HepG2 (cell line): ENCODE results near the gene ZNF180. TPM values are rescaled to one million over a fixed set of nuclear protein-coding genes. Genes with fewer than 3 reads are reported as not detected.

Source experiments
- ATAC-seq: fragments of 200-7000 bp; cut with Tn5 transposase; 3 replicates; pipeline ENCODE4 v1.9.1; 2020; ENCODE audit warnings: mild to moderate bottlenecking, moderate library complexity
- BruUV-seq: library from RNA; stranded (reverse); fragments of 400-500 nt; replicated peaks from 2 replicates; lab custom pipeline; 2021; lab: Mats Ljungman, UMichigan
- CTCF ChIA-PET: fragments of 300-600 bp; formaldehyde crosslinking; extraction: SDS; loops from one replicate; lab custom pipeline; 2021; ENCODE audit warnings: low total read pairs, inconsistent platforms, low intra/inter-chr PET ratio; lab: Yijun Ruan, JAX
- POLR2A ChIA-PET: fragments of 350-600 bp; sonication (Branson Sonifier 250); formaldehyde crosslinking; loops from one replicate; lab custom pipeline; 2020; ENCODE audit warnings: antibody characterized with exemption, inconsistent platforms; lab: Yijun Ruan, JAX
- DNase-seq: peaks from one replicate; pipeline ENCODE4 v3.0.0-alpha.2; 2015; ENCODE audit warnings: low spot score
- FAIRE-seq: peaks from 3 replicates; lab custom pipeline; 2011; peaks lifted over from hg19 to GRCh38; lab: Jason Lieb, UNC
- H2AFZ ChIP-seq: one replicate; pipeline ENCODE4 v1.6.1; 2011; ENCODE audit warnings: low read length, inconsistent platforms
- H3K27ac ChIP-seq: fragments of 300-600 bp; 3 replicates; pipeline ENCODE4 v1.8.0; 2011; ENCODE audit warnings: mixed run types, mild to moderate bottlenecking, mixed read lengths, low read length, inconsistent platforms; ENCODE audit not compliant: insufficient read depth; ENCODE audit errors: extremely low read length
- H3K27me3 ChIP-seq, 2 experiments: fragments of 200-600 bp in 1 of 2; 2 replicates in 1 of 2; 3 replicates in 1 of 2; pipeline versions ENCODE4 v1.6.0 to v1.8.0; 2011; ENCODE audit warnings: low read length in 2 of 2, mild to moderate bottlenecking in 2 of 2, moderate library complexity in 2 of 2, inconsistent platforms in 1 of 2; ENCODE audit not compliant: insufficient read depth in 2 of 2, control insufficient read depth in 1 of 2
- H3K36me3 ChIP-seq, 2 experiments: fragments of 200-600 bp in 1 of 2; replicated peaks in 1 of 2; 2 replicates in 1 of 2; 3 replicates in 1 of 2; pipeline versions ENCODE4 v1.5.1 to v1.8.0; 2011; ENCODE audit warnings: low read length in 2 of 2, inconsistent platforms in 1 of 2; ENCODE audit not compliant: insufficient read depth in 2 of 2, control insufficient read depth in 1 of 2
- H3K4me1 ChIP-seq: 2 replicates; pipeline ENCODE4 v1.5.1; 2012; ENCODE audit warnings: low read length, inconsistent platforms; ENCODE audit not compliant: insufficient read depth
- H3K4me2 ChIP-seq: 2 replicates; pipeline ENCODE4 v1.6.0; 2011; ENCODE audit warnings: low read depth, low read length, inconsistent platforms
- H3K4me3 ChIP-seq, 3 experiments: fragments of 200-600 bp in 1 of 3; sonication (generic), shearing (Covaris generic) in 1 of 3; replicated peaks in 1 of 3; 2 replicates each; pipeline ENCODE4 v1.5.1; 2011 to 2016; ENCODE audit warnings: low read length in 3 of 3, inconsistent platforms in 2 of 3, low read depth in 2 of 3, mild to moderate bottlenecking in 2 of 3, control low read depth in 1 of 3, mixed read lengths in 1 of 3; ENCODE audit not compliant: insufficient read depth in 1 of 3
- H3K79me2 ChIP-seq: one replicate; pipeline ENCODE4 v1.6.1; 2011; ENCODE audit warnings: low read length, inconsistent platforms; ENCODE audit not compliant: insufficient read depth
- H3K9ac ChIP-seq: 2 replicates; pipeline ENCODE4 v1.6.0; 2011; ENCODE audit warnings: mild to moderate bottlenecking, low read depth, low read length, inconsistent platforms; ENCODE audit not compliant: insufficient read depth
- H3K9me3 ChIP-seq: 2 replicates; pipeline ENCODE4 v1.5.1; 2012; ENCODE audit warnings: mild to moderate bottlenecking, low read length
- H4K20me1 ChIP-seq: 2 replicates; pipeline ENCODE4 v1.6.0; 2011; ENCODE audit warnings: inconsistent platforms, mild to moderate bottlenecking, low read length, moderate library complexity; ENCODE audit not compliant: insufficient read depth
- ELF1 ChIP-seq: sonication (generic); formaldehyde crosslinking; IDR thresholded peaks from 2 replicates; pipeline ENCODE4 v1.4.0; 2020; ENCODE audit warnings: missing genetic modification reagents
- GPBP1L1 ChIP-seq: sonication (generic); formaldehyde crosslinking; IDR thresholded peaks from 2 replicates; pipeline ENCODE4 v1.5.0; 2020; ENCODE audit warnings: mild to moderate bottlenecking, missing genetic modification reagents
- HBP1 ChIP-seq: IDR thresholded peaks from 2 replicates; pipeline ENCODE4 v1.6.1; 2016; ENCODE audit warnings: low read depth, control low read depth
- HMGA1 ChIP-seq: sonication (generic); formaldehyde crosslinking; conservative IDR thresholded peaks from 2 replicates; pipeline ENCODE4 v1.4.0; 2020; ENCODE audit warnings: missing genetic modification reagents
- MAFG ChIP-seq: sonication (generic); formaldehyde crosslinking; IDR thresholded peaks from 2 replicates; pipeline ENCODE4 v1.5.1; 2020; ENCODE audit warnings: mild to moderate bottlenecking, missing genetic modification reagents
- MZF1 ChIP-seq: sonication (generic); formaldehyde crosslinking; IDR thresholded peaks from 2 replicates; pipeline ENCODE4 v1.8.1; 2023; ENCODE audit warnings: mild to moderate bottlenecking, missing genetic modification reagents, borderline replicate concordance
- NRL ChIP-seq: sonication (generic); formaldehyde crosslinking; IDR thresholded peaks from 2 replicates; pipeline ENCODE4 v1.5.0; 2020; ENCODE audit warnings: missing genetic modification reagents, mild to moderate bottlenecking, moderate library complexity, borderline replicate concordance
- PRDM10 ChIP-seq: sonication (generic); formaldehyde crosslinking; IDR thresholded peaks from 2 replicates; pipeline ENCODE4 v1.4.0; 2020; ENCODE audit warnings: low read depth, missing genetic modification reagents
- SAP130 ChIP-seq: IDR thresholded peaks from 2 replicates; pipeline ENCODE4 v1.6.1; 2016; ENCODE audit warnings: low read depth
- SRF ChIP-seq: IDR thresholded peaks from 2 replicates; pipeline ENCODE4 v1.6.1; 2011; ENCODE audit warnings: mild to moderate bottlenecking, low read depth, low read length, moderate library complexity
- ZNF326 ChIP-seq: sonication (generic); formaldehyde crosslinking; IDR thresholded peaks from 2 replicates; pipeline ENCODE4 v1.4.0; 2020; ENCODE audit warnings: missing genetic modification reagents, borderline replicate concordance
- ZNF329 ChIP-seq: sonication (generic); formaldehyde crosslinking; IDR thresholded peaks from 2 replicates; pipeline ENCODE4 v1.9.0; 2021; ENCODE audit warnings: low read depth, mild to moderate bottlenecking, missing genetic modification reagents
- ZNF451 ChIP-seq: sonication (generic); formaldehyde crosslinking; IDR thresholded peaks from 2 replicates; pipeline ENCODE4 v1.5.0; 2020; ENCODE audit warnings: mild to moderate bottlenecking, missing genetic modification reagents
- ZNF549 ChIP-seq: sonication (generic); formaldehyde crosslinking; IDR thresholded peaks from 2 replicates; pipeline ENCODE4 v1.5.0; 2020; ENCODE audit warnings: missing genetic modification reagents
- ZNF746 ChIP-seq: sonication (generic); formaldehyde crosslinking; IDR thresholded peaks from 2 replicates; pipeline ENCODE4 v1.8.0; 2022; ENCODE audit warnings: mild to moderate bottlenecking, missing genetic modification reagents
- ZNF879 ChIP-seq: sonication (generic); formaldehyde crosslinking; IDR thresholded peaks from 2 replicates; pipeline ENCODE4 v1.8.1; 2023; ENCODE audit warnings: missing genetic modification reagents
- WGBS: methylation state at CpG from one replicate; pipeline ENCODE4 v1.1.6; 2017; ENCODE audit warnings: low lambda C conversion rate; 5-methylcytosine and 5-hydroxymethylcytosine counted together
- in situ Hi-C: cut with HindIII; loops from 2 replicates; pipeline ENCODE4 v1.10.0; 2017; ENCODE audit warnings: low pct_unique_long_range_greater_than_20kb; ENCODE audit not compliant: extremely low pct_ligation_motif_present
- intact Hi-C: fragments of 100-400 bp; cut with micrococcal nuclease; formaldehyde crosslinking; loops from one replicate; pipeline ENCODE4 v1.10.0; 2022; ENCODE audit not compliant: unreplicated experiment
- polyA plus RNA-seq, 8 experiments: library from polyadenylated mRNA; depleted of rRNA in 3 of 8; stranded (reverse) in 7 of 8; unstranded in 1 of 8; fragments of >200 nt; fragmentation: Illumina TruSeq in 4 of 8; extraction: Trizol in 4 of 8; gene quantifications; 2 replicates each; pipeline versions ENCODE4 v1.2.1 to v1.2.3, GENCODE V29; 2011 to 2016; ENCODE audit warnings: low read depth in 4 of 8, missing spikeins in 1 of 8, mixed read lengths in 1 of 8; ENCODE audit not compliant: insufficient read depth in 1 of 8
- total RNA-seq, 5 experiments: library from RNA; depleted of rRNA; stranded (reverse); fragments of >200 nt; fragmentation: Illumina TruSeq; extraction: Trizol; gene quantifications; 2 replicates each; pipeline ENCODE4 v1.2.3, GENCODE V29; 2016; ENCODE audit warnings: low read depth in 1 of 5

The ZNF180 gene
- total and polyA plus RNA-seq, 2 of the 13 experiments (the other 11 are each of a cell fraction or from before 2014, with no cell fraction given), result 0.92 to 9.3 TPM

- POLR2A ChIA-PET, result no interaction called here
- ATAC-seq (no peak), DNase-seq (no peak)
- Histone ChIP-seq H3K4me1 (no peaks in the 10 kb centered on the region), H2AFZ (no peak overlapping the region), H3K79me2 (no peaks in the 10 kb centered on the region), H3K9ac (no peak overlapping the region), H4K20me1 (no peaks in the 10 kb centered on the region), H3K9me3 (peaks cover 63% of the 10 kb centered on the region), H3K27ac (no peak overlapping the region), H3K36me3 (no peaks in the 10 kb centered on the region), H3K4me2 (no peak overlapping the region)
- no TSS peak for BruUV-seq
- 7% methylated on average over 1 of the region's 1 CpG for WGBS
- intact Hi-C loops, result no loop called here
- CTCF ChIA-PET, result no interaction called here
- TF ChIP-seq ZNF879 (CRISPR knock-in tag), result no peak
- no peak for TF ChIP-seq ZNF549 (CRISPR knock-in tag)
- no peak for TF ChIP-seq ZNF451 (CRISPR knock-in tag)
- no peak for TF ChIP-seq ELF1
- TF ChIP-seq NRL, result no peak
- no peak for TF ChIP-seq MAFG
- no peak for TF ChIP-seq ZNF746
- no peak for TF ChIP-seq ZNF329 (CRISPR knock-in tag)
- TF ChIP-seq SRF, result no peak
- no peak for TF ChIP-seq PRDM10 (CRISPR knock-in tag)
- TF ChIP-seq HBP1 (CRISPR knock-in tag), result no peak
- no peak for TF ChIP-seq GPBP1L1 (CRISPR knock-in tag)
- no peak for TF ChIP-seq SAP130 (CRISPR knock-in tag)
- TF ChIP-seq HMGA1 (CRISPR knock-in tag), result no peak
- TF ChIP-seq ZNF326 (CRISPR knock-in tag), result no peak
- no peak for TF ChIP-seq MZF1 (CRISPR knock-in tag)
- TF ChIP-seq, all 625 proteins: peak for 0
- H3K4me3 ChIP-seq, result no peak overlapping the region
- no peak for FAIRE-seq
- H3K27me3 ChIP-seq, result peaks cover 0 to 3% of the 10 kb centered on the region in 2 experiments; a peak in 2 of 5 replicates
- in situ Hi-C loops, result no loop called here
Measured at GRCh38 chr19:44430956-44431355, 69.4 kb downstream of the ZNF180 start.
